GM12801 (cell line): ENCODE data around the gene ZCCHC17.

Experiments
- TF ChIP-seq, protein P1 (sequence below): IDR thresholded peaks from one replicate; pipeline ENCODE4 v1.5.1; 2011; ENCODE audit warnings: control low read depth; ENCODE audit not compliant: insufficient read length; ENCODE audit errors: extremely low read depth

The ZCCHC17 gene

DNA sequence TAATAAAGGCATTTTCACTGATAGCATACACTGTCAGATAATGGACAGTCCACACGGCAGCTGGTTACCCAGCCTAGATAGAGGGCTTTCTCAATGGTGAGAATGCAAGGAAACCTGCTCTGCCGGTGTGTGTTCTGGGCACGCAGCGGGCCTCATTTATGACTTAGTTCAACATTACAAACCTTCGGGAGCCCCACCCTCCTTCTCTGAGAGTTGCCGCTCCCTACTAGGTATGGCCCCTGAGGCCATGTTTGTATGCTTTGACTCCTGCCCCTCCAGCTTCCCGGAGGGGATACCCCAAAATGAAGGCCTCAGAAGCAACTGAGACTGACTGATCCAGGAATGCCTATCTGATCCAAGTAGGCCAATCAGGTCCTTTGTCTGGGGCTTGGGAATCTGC lies 93.2 kb downstream of the ZCCHC17 start:
- TF ChIP-seq, protein P1, sequence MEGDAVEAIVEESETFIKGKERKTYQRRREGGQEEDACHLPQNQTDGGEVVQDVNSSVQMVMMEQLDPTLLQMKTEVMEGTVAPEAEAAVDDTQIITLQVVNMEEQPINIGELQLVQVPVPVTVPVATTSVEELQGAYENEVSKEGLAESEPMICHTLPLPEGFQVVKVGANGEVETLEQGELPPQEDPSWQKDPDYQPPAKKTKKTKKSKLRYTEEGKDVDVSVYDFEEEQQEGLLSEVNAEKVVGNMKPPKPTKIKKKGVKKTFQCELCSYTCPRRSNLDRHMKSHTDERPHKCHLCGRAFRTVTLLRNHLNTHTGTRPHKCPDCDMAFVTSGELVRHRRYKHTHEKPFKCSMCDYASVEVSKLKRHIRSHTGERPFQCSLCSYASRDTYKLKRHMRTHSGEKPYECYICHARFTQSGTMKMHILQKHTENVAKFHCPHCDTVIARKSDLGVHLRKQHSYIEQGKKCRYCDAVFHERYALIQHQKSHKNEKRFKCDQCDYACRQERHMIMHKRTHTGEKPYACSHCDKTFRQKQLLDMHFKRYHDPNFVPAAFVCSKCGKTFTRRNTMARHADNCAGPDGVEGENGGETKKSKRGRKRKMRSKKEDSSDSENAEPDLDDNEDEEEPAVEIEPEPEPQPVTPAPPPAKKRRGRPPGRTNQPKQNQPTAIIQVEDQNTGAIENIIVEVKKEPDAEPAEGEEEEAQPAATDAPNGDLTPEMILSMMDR: no peak

DNA sequence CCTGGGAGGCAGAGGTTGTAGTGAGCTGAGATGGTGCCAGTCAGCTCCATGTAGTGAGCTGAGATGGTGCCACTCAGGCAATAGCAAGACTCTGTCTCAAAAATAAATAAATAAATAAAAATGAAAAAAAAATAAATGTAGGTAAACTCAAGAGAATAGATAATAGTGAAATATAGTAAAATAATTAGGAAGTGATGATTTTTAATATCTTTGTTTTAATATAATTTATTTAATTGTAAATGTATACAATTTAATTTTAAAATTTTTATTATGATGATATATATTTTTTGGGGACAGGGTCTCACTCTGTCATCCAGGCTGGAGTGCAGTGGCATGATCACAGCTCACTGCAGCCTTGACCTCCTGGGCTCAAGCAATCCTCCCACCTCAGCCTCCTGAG lies 96.6 kb downstream of the ZCCHC17 start:
- TF ChIP-seq, protein P1: no peak

DNA sequence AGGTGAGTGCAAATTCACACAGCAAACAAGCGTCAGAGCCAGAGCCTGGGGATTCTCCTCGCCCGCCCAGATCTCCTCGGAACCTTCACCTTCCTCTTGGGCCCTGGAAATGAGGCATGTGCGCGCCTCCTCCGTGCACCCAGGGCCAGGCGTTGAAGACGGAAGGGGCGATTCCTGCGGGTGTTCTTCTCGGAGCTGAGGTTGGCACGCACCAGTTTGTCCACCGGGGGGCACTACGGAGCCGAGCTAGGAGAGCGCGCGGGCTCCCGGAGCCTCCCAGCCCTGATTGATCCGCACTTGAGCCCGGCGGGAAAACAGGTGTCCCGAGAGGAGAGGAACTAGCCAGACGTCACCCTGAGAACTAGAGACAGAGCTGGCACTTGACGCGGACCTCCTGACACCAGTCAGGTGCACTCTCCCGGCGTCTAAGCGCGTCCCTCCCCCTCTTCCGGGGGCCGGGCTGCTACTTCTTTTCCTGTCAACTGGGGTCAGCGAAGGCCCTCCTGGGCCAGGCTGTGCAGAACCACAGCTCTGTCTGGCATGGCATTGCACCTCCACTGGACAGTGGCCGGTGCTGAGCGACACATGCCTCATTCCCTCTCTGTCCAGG lies 97.9 kb downstream of the ZCCHC17 start:
- TF ChIP-seq, protein P1: no peak

DNA sequence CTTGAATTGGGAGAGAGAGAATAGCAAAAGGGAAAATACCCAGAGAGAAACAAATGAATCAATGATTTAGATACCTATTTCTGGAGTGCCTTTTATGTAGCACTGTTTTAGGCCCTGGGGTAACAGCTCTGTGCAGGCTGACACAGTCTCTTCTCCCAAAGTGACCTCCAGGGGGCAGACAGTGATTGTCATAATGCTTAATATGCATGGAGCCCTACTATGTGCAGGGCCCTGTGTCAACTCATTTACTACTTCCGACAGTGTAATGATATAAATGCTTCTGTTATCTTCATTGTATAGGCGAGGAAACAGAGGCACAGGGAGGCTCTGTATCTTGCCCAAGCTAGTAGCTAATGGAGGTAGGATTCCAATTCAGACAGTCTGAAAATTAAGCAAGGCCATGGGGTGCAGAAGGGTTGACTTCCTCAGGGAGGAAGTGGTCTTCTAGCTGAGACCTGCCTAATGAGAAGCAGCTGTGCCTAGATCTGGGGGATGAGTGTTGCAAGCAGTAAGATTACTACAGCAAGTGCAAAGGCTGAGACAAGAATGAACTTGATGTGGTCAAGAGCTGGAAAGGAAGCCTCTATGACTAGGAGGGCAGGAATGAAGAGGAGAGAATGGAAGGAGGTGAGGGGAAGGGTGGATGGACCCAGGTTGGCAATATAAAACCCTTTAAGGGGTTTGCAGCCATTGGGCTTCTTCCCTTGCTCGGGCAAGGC lies 100.0 kb downstream of the ZCCHC17 start:
- TF ChIP-seq, protein P1: no peak

DNA sequence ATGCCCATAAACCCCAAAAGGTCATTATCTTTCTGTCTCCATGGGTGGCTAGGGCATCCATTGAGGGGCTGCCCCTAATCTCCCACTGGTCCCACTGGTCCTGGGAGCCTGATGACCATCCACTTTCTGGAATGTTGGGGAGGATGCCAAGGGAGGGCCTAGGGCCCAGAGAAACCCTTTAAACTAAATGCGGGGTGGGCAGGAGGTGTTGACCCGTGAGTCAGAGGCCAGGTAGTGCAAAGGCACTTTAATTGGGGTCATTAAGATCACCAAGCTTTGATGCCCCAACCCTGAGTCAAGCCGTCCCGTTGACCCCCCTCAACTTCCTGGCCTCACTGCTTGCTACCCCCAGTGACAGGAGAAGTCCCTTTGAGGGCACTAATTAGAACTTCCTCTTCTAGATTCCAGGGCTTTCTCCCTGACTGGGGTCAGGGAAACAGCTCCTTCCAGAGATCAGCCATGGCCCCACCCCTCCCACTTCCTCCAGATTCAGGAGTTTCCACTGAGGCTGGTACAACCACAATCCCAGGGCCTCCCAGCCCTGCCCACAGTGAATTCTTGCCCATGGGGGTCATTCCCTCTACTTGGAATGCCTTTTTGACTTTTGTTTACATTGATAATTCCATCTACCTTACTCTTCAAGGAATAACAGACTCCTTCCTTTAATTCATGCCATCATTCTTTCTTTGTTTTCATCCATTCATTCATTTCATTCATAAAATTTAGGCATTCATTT lies 100.7 kb downstream of the ZCCHC17 start:
- TF ChIP-seq, protein P1: no peak

DNA sequence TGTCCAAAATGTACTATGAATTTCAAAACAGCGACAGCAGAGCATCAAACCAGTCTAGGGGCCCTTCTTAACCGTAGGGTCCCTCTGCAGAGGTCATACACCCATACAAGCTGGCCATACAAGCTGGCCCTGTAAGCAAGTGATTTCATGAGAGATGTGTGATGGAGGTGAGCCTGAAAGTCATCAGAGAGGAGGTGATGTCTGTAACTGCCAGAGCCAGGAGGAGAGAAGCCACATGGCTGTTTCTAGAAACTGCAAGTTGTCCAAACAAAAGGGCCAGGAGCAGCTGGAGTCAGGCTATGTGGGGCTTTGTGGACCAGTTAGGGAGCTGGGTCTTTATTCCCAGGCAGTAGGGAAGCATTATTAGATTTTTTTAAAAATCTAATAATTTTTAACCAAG lies 101.4 kb downstream of the ZCCHC17 start:
- TF ChIP-seq, protein P1: no peak

DNA sequence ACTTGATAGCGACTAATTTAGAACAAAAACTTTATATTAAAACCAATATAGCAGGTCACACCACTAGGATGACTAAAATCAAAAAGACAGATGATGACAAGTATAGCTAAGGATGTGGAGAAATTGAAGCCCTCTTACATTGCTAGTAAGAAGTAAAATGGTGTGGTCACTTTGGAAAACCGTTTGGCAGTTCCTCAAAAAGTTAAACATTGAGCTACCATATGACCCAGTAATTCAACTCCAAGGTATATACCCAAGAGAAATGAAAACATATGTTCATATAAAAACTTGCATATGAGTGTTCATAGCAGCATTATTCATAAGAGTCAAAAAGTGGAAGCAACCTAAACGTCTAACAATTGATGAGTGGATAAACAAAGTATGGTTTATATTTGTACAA lies 103.1 kb downstream of the ZCCHC17 start:
- TF ChIP-seq, protein P1: no peak
